B cell (primary cell): ENCODE data around the gene CNOT8.

ENCODE experiments used
- CTCF ChIP-seq: fragments of 200-600 bp; IDR thresholded peaks from one replicate; pipeline ENCODE4 v1.8.0; 2022; ENCODE audit warnings: antibody characterized with exemption, mild to moderate bottlenecking
- EZH2 ChIP-seq: IDR thresholded peaks from 2 replicates; pipeline ENCODE4 v1.6.1; 2012; ENCODE audit warnings: borderline replicate concordance, low read depth, mild to moderate bottlenecking, moderate library complexity, low read length; ENCODE audit not compliant: insufficient read depth, poor library complexity, severe bottlenecking

GRCh38 chr5:154819546-154819945 lies 38.9 kb upstream of the CNOT8 start:
- TF ChIP-seq CTCF: no peak
- no peak for TF ChIP-seq EZH2
